Measurements from ENCODE around the gene LEMD3.
"Not testable (repeated sequence)": the region's sequence is repeated elsewhere in the genome, so short reads cannot be mapped to it uniquely, and the experiment has no call there.

The LEMD3 gene

GRCh38 chr12:65280306-65280705, 110.9 kb downstream of the LEMD3 start:
- no peak for DNase-seq

GRCh38 chr12:65282840-65283239, 113.5 kb downstream of the LEMD3 start:
- no peak for DNase-seq

DNA sequence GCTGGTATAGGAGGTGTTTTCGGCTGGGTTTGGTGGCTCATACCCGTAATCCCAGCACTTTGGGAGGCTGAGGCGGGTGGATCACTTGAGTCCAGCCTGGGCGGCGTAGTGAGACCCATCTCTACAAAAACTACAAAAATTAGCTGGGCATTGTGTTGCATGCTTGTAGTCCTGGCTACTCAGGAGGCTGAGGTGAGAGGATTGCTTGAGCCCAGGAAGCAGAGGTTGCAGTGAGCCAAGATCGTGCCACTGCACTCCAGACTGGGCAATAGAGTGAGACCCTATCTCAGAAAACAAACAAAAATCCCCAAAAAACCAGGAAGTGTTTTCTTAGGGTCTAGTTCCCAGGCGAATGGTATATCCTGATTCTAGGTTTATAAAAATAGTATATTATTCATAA, 116.1 kb downstream of the LEMD3 start:
- DNase-seq, result not testable (repeated sequence)

GRCh38 chr12:65287426-65287825, 118.0 kb downstream of the LEMD3 start:
- no peak for DNase-seq

- no peak for DNase-seq
Measured at GRCh38 chr12:65292241-65292640, 122.9 kb downstream of the LEMD3 start.

GRCh38 chr12:65293735-65294134, 124.4 kb downstream of the LEMD3 start:
- DNase-seq, result no peak

DNA sequence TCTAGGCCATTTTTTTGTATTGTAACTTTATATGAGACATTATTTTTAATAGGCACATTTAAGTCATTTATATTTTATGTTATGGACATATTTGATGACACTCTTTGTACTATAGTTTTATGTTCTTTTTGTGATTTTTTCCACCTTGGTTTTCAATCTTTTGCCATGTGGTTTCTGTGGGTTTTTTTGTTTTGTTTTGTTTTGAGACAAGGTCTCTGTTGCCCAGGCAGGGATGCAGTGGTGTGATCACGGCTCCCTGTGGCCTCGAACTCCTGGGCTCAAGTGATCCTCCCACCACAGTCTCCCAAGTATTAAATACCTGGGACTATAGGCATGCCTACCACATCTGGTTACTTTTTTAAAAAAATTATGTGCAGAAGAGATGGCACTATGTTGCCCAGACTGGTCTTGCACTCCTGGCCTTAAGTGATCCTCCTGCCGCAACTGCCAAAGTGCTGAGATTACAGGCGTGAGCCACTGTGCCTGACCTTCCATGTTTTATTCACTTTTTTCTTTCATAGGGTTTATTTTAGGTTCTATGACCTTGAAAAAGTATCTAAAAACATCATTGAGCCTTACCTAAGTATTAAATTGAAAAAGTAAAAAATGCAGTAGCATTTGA, 125.4 kb downstream of the LEMD3 start:
- no peak for DNase-seq

DNA sequence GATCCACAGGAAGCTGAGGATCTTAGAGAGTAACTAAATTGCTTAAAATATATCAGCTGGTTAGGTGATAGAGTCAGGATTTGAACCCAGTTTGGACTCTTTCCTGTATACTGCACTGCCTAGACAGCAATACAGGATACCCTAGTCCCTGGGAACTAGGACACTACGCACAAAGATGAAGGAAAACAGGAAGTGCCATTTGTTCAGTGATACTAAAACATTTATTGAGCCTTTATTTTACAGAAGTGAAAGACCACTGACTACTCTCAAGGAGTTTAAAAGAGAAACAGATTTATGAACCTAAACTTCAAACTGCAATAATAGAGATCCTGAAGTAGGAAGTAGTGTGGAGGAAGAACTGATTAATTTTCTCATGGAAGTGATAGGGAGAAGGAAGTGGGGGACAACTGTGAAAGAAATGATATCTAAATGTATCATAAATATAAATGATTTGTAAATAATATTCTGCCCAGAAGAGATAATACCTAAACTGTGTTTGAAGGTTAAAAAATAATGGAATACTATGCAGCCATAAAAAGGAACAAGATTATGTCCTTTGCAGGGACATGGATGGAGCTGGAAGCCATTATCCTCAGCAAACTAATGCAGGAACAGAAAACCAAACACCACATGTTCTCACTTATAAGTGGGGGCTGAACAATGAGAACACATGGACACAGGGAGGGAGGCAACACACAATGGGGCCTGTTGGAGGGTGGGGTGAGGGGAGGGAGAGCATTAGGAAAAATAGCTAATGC, 127.3 kb downstream of the LEMD3 start:
- DNase-seq, result no peak
